ENCODE data around the gene NAA30.

NAA30 gene

GRCh38 chr14:57390037-57390805 is at the start of gene NAA30 (continued):
- TF ChIP-seq PRDM4 (tag by site-specific recombination; IDR thresholded peaks at IDR 0.05) (no peak), ZXDB (tag by site-specific recombination; IDR thresholded peaks at IDR 0.05) (peak; percentile 49; the same call in 1 of the 2 replicates), TCF7L2 (IDR thresholded peaks at IDR 0.05; ENCODE audit: borderline replicate concordance, low read depth, low read length) (no peak), ZNF132 (tag by site-specific recombination; IDR thresholded peaks at IDR 0.05; ENCODE audit: borderline replicate concordance) (no peak), ZNF184 (tag by site-specific recombination; IDR thresholded peaks at IDR 0.05) (no peak), ZNF266 (tag by site-specific recombination; IDR thresholded peaks at IDR 0.05; ENCODE audit: low read depth) (no peak), ZNF394 (tag by site-specific recombination; IDR thresholded peaks at IDR 0.05; ENCODE audit: borderline replicate concordance) (no peak), ZNF169 (tag by site-specific recombination; IDR thresholded peaks at IDR 0.05) (no peak), ZNF174 (tag by site-specific recombination; IDR thresholded peaks at IDR 0.05) (no peak), ZNF654 (tag by site-specific recombination; IDR thresholded peaks at IDR 0.05; ENCODE audit: low read depth) (no peak), ZFP3 (tag by site-specific recombination; IDR thresholded peaks at IDR 0.05; ENCODE audit: low read depth) (no peak), ZEB2 (tag by site-specific recombination; IDR thresholded peaks at IDR 0.05) (no peak), ZNF341 (tag by site-specific recombination; IDR thresholded peaks at IDR 0.05; ENCODE audit: low read depth) (no peak), ZNF362 (tag by site-specific recombination; IDR thresholded peaks at IDR 0.05) (no peak), HOXA7 (CRISPR knock-in tag; IDR thresholded peaks at IDR 0.05; ENCODE audit: borderline replicate concordance) (no peak), ZNF626 (tag by site-specific recombination; IDR thresholded peaks at IDR 0.05) (no peak), YY1 (tag by site-specific recombination; IDR thresholded peaks at IDR 0.05) (no peak), YY2 (tag by site-specific recombination; IDR thresholded peaks at IDR 0.05) (no peak), ZBTB26 (tag by site-specific recombination; optimal IDR thresholded peaks at IDR 0.05) (no peak), ZNF426 (tag by site-specific recombination; IDR thresholded peaks at IDR 0.05) (no peak), ZBTB20 (tag by site-specific recombination; IDR thresholded peaks at IDR 0.05) (peak; percentile 11; the same call in 1 of the 2 replicates), KLF10 (tag by site-specific recombination; IDR thresholded peaks at IDR 0.05) (0 out of 2 replicates have a peak, but pooled peaks have one; percentile 26), HOXD13 (CRISPR knock-in tag; IDR thresholded peaks at IDR 0.05; ENCODE audit: borderline replicate concordance) (no peak), ZNF785 (tag by site-specific recombination; IDR thresholded peaks at IDR 0.05) (no peak), GLI2 (tag by site-specific recombination; IDR thresholded peaks at IDR 0.05; ENCODE audit: borderline replicate concordance, low read depth) (no peak), ZNF133 (tag by site-specific recombination; IDR thresholded peaks at IDR 0.05) (no peak)
- TF ChIP-seq, protein P1, sequence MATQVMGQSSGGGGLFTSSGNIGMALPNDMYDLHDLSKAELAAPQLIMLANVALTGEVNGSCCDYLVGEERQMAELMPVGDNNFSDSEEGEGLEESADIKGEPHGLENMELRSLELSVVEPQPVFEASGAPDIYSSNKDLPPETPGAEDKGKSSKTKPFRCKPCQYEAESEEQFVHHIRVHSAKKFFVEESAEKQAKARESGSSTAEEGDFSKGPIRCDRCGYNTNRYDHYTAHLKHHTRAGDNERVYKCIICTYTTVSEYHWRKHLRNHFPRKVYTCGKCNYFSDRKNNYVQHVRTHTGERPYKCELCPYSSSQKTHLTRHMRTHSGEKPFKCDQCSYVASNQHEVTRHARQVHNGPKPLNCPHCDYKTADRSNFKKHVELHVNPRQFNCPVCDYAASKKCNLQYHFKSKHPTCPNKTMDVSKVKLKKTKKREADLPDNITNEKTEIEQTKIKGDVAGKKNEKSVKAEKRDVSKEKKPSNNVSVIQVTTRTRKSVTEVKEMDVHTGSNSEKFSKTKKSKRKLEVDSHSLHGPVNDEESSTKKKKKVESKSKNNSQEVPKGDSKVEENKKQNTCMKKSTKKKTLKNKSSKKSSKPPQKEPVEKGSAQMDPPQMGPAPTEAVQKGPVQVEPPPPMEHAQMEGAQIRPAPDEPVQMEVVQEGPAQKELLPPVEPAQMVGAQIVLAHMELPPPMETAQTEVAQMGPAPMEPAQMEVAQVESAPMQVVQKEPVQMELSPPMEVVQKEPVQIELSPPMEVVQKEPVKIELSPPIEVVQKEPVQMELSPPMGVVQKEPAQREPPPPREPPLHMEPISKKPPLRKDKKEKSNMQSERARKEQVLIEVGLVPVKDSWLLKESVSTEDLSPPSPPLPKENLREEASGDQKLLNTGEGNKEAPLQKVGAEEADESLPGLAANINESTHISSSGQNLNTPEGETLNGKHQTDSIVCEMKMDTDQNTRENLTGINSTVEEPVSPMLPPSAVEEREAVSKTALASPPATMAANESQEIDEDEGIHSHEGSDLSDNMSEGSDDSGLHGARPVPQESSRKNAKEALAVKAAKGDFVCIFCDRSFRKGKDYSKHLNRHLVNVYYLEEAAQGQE (tag by site-specific recombination; IDR thresholded peaks at IDR 0.05), result no peak
- TF ChIP-seq, protein P2, sequence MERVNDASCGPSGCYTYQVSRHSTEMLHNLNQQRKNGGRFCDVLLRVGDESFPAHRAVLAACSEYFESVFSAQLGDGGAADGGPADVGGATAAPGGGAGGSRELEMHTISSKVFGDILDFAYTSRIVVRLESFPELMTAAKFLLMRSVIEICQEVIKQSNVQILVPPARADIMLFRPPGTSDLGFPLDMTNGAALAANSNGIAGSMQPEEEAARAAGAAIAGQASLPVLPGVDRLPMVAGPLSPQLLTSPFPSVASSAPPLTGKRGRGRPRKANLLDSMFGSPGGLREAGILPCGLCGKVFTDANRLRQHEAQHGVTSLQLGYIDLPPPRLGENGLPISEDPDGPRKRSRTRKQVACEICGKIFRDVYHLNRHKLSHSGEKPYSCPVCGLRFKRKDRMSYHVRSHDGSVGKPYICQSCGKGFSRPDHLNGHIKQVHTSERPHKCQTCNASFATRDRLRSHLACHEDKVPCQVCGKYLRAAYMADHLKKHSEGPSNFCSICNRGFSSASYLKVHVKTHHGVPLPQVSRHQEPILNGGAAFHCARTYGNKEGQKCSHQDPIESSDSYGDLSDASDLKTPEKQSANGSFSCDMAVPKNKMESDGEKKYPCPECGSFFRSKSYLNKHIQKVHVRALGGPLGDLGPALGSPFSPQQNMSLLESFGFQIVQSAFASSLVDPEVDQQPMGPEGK (tag by site-specific recombination; IDR thresholded peaks at IDR 0.05), result peak; percentile 74
